Smooth muscle cell (in vitro differentiated cells): ENCODE data around the gene PSMB7. TPM values are rescaled to one million over a fixed set of nuclear protein-coding genes. Genes with fewer than 3 reads are reported as not detected.

ENCODE experiments used
- DNase-seq: peaks from one replicate; lab custom pipeline; 2025; ENCODE audit not compliant: unreplicated experiment; lab: John Stamatoyannopoulos, UW
- H2AFZ ChIP-seq: fragments of 200-600 bp; sonication (generic); 2 replicates; pipeline ENCODE4 v1.6.0; 2016; ENCODE audit warnings: antibody characterized with exemption, low read depth, mild to moderate bottlenecking
- H3F3A ChIP-seq: fragments of 200-600 bp; sonication (generic); 2 replicates; pipeline ENCODE4 v1.6.0; 2017; ENCODE audit warnings: antibody characterized with exemption, low read depth
- H3K27ac ChIP-seq: fragments of 200-600 bp; sonication (generic); 2 replicates; pipeline ENCODE4 v1.5.1; 2016; ENCODE audit warnings: low read depth, mild to moderate bottlenecking
- H3K27me3 ChIP-seq: fragments of 200-600 bp; sonication (generic); 2 replicates; pipeline ENCODE4 v1.6.1; 2016; ENCODE audit warnings: low read depth, mild to moderate bottlenecking
- H3K36me3 ChIP-seq: fragments of 200-600 bp; sonication (generic); 2 replicates; pipeline ENCODE4 v1.5.1; 2016; ENCODE audit warnings: low read depth
- H3K4me1 ChIP-seq: fragments of 200-600 bp; sonication (generic); 2 replicates; pipeline ENCODE4 v1.5.1; 2016; ENCODE audit warnings: low read depth
- H3K4me2 ChIP-seq: fragments of 200-600 bp; sonication (generic); 2 replicates; pipeline ENCODE4 v1.6.0; 2016; ENCODE audit warnings: mild to moderate bottlenecking
- H3K4me3 ChIP-seq: fragments of 200-600 bp; sonication (generic); 2 replicates; pipeline ENCODE4 v1.5.1; 2016; ENCODE audit warnings: mild to moderate bottlenecking
- H3K79me2 ChIP-seq: fragments of 200-600 bp; sonication (generic); 2 replicates; pipeline ENCODE4 v1.6.0; 2016; ENCODE audit warnings: low read depth, mild to moderate bottlenecking
- H3K9ac ChIP-seq: fragments of 200-600 bp; sonication (generic); 2 replicates; pipeline ENCODE4 v1.6.0; 2016; ENCODE audit warnings: low read depth
- H3K9me3 ChIP-seq: fragments of 200-600 bp; sonication (generic); replicated peaks from 2 replicates; pipeline ENCODE4 v1.5.1; 2016; ENCODE audit warnings: low read depth
- H4K20me1 ChIP-seq: fragments of 200-600 bp; sonication (generic); 2 replicates; pipeline ENCODE4 v1.6.0; 2016; ENCODE audit warnings: low read depth
- WGBS: methylation state at CpG from one replicate; pipeline ENCODE4 v1.1.7; 2016; ENCODE audit warnings: low lambda C conversion rate; 5-methylcytosine and 5-hydroxymethylcytosine counted together
- polyA plus RNA-seq: library from polyadenylated mRNA; unstranded; fragments of >200 nt; fragmentation: Nextera tagmentation; extraction: Ambion mirVana; gene quantifications from 2 replicates; pipeline ENCODE4 v1.2.1, GENCODE V29; 2016
- total RNA-seq: library from RNA; depleted of rRNA; stranded (reverse); fragments of >200 nt; gene quantifications from 2 replicates; pipeline ENCODE4 v1.2.3, GENCODE V29; 2014
- TF ChIP-seq, protein P1 (sequence below): fragments of 200-600 bp; sonication (generic); IDR thresholded peaks from 2 replicates; pipeline ENCODE4 v1.5.1; 2017; ENCODE audit warnings: borderline replicate concordance, mild to moderate bottlenecking, antibody characterized with exemption; ENCODE audit not compliant: insufficient read depth, poor library complexity, severe bottlenecking

Gene PSMB7
- total and polyA plus RNA-seq, 2 experiments from 2014 or later: 246 to 302 TPM

DNA sequence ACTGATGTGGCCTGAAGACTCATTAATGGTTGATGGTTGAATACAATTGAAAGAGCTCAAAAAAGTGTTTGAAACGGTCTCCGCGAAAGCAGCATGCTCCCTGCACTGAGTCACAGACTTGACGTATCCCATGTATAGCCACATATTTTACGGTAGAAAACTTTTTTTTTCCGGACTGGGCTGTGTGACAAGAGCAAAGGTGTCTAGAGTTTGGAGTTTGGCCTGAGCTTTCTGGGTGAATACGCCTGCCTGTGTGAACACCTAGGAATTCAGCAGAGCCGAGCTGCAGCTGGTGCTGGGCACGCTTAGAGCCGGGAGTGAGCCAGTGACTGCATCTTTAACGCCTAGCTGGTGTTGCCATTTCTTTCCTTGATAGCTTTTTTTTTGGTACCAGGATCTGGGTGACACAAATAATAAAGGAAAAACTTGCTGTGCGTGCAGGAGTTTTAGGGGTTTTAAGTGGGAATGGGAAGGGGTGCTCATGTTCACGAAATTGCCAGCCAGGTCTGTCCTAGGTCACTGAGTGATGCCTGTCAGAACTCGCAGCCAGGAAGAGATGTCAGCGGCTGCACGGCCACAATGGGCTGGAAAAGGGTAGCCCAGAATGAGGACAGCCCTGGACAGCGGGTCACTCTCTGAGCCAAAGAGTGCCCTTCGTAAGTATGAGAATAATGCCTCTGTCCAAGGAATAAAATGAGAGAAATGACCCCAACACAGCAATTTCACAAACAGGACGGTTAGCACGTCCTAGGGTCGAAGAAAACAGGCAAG, 51.7 kb downstream of the PSMB7 start:
- Histone ChIP-seq H3K36me3 (no peaks in the 10 kb centered on the region), H3K27ac (no peak overlapping the region), H3K4me3 (no peak overlapping the region), H2AFZ (no peak overlapping the region), H3K79me2 (peaks cover 45% of the 10 kb centered on the region), H3K4me1 (no peaks in the 10 kb centered on the region), H3K4me2 (no peak overlapping the region), H3K9ac (no peak overlapping the region), H4K20me1 (peaks cover 100% of the 10 kb centered on the region), H3K27me3 (no peaks in the 10 kb centered on the region), H3F3A (peaks cover 6% of the 10 kb centered on the region), H3K9me3 (no peaks in the 10 kb centered on the region)
- TF ChIP-seq, protein P1, sequence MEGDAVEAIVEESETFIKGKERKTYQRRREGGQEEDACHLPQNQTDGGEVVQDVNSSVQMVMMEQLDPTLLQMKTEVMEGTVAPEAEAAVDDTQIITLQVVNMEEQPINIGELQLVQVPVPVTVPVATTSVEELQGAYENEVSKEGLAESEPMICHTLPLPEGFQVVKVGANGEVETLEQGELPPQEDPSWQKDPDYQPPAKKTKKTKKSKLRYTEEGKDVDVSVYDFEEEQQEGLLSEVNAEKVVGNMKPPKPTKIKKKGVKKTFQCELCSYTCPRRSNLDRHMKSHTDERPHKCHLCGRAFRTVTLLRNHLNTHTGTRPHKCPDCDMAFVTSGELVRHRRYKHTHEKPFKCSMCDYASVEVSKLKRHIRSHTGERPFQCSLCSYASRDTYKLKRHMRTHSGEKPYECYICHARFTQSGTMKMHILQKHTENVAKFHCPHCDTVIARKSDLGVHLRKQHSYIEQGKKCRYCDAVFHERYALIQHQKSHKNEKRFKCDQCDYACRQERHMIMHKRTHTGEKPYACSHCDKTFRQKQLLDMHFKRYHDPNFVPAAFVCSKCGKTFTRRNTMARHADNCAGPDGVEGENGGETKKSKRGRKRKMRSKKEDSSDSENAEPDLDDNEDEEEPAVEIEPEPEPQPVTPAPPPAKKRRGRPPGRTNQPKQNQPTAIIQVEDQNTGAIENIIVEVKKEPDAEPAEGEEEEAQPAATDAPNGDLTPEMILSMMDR: no peak
- WGBS: 77% methylated on average over 21 of the region's 21 CpGs
- DNase-seq: no peak

GRCh38 chr9:124361128-124361527, 54.1 kb downstream of the PSMB7 start:
- 95% methylated on average over 8 of the region's 8 CpGs for WGBS
- Histone ChIP-seq H4K20me1 (peaks cover 100% of the 10 kb centered on the region), H3K4me1 (no peaks in the 10 kb centered on the region), H3K36me3 (no peaks in the 10 kb centered on the region), H3F3A (peaks cover 7% of the 10 kb centered on the region), H3K27ac (no peak overlapping the region), H3K79me2 (peaks cover 46% of the 10 kb centered on the region), H3K9me3 (no peaks in the 10 kb centered on the region), H3K4me2 (no peak overlapping the region), H2AFZ (no peak overlapping the region), H3K9ac (no peak overlapping the region), H3K4me3 (no peak overlapping the region), H3K27me3 (no peaks in the 10 kb centered on the region)
- TF ChIP-seq, protein P1: no peak
- no peak for DNase-seq

DNA sequence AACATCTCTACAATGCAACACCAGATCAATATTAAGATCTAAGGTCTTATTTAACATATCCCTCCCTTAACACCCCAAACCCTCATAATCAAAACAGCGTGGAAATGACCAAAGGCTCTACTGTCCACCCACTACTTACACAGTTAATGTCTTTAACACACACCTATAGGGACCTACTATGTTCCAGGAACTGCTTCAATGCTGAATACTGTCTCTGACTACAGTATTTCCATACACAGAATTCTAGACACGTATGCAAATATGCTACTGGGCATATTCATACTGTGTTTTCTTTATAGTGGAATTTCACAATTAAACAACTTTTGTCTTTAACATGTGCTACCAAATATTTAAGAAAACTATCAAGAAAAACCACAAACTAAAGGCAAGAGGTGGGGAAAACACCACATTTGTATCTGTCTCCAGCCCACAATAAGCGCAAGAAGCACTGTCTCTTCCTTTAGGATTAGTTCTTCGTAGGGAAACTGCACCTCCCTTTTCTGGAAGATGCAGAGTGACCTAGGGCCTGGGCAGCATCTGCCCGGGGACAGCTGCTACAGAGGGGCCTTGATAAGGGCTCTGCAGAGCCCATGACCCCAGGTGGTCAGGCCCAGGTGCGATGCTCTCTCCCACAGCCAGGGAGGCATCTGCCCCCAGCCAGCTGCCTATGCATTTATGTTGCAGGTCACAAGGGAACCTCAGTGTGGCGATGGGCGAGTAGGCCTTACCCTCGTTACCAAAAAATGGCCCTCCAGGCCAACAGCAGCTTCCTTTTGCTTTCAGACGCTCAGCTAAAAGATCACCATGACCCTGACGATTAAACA, 55.2 kb downstream of the PSMB7 start:
- Histone ChIP-seq H3K4me1 (no peaks in the 10 kb centered on the region), H4K20me1 (peaks cover 100% of the 10 kb centered on the region), H3K4me3 (no peak overlapping the region), H3K27ac (no peak overlapping the region), H3F3A (peaks cover 7% of the 10 kb centered on the region), H3K27me3 (no peaks in the 10 kb centered on the region), H2AFZ (no peak overlapping the region), H3K36me3 (no peaks in the 10 kb centered on the region), H3K9ac (no peak overlapping the region), H3K4me2 (no peak overlapping the region), H3K79me2 (peaks cover 46% of the 10 kb centered on the region), H3K9me3 (no peaks in the 10 kb centered on the region)
- TF ChIP-seq, protein P1: no peak
- DNase-seq: no peak
- 92% methylated on average over 11 of the region's 11 CpGs for WGBS
